ENCODE data around the gene TYMS.

The TYMS gene

DNA sequence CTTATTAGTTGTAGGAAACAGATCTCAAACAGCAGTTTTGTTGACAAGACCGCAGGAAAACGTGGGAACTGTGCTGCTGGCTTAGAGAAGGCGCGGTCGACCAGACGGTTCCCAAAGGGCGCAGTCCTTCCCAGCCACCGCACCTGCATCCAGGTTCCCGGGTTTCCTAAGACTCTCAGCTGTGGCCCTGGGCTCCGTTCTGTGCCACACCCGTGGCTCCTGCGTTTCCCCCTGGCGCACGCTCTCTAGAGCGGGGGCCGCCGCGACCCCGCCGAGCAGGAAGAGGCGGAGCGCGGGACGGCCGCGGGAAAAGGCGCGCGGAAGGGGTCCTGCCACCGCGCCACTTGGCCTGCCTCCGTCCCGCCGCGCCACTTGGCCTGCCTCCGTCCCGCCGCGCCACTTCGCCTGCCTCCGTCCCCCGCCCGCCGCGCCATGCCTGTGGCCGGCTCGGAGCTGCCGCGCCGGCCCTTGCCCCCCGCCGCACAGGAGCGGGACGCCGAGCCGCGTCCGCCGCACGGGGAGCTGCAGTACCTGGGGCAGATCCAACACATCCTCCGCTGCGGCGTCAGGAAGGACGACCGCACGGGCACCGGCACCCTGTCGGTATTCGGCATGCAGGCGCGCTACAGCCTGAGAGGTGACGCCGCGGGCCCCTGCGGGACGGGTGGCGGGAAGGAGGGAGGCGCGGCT, at the start of gene TYMS:
TSS of gene TYMS (plus strand) at position 343 of the 690 bp plus-strand sequence. CDS start at position 433, 90 bp downstream.
- DNase-seq = peak; percentile 86

DNA sequence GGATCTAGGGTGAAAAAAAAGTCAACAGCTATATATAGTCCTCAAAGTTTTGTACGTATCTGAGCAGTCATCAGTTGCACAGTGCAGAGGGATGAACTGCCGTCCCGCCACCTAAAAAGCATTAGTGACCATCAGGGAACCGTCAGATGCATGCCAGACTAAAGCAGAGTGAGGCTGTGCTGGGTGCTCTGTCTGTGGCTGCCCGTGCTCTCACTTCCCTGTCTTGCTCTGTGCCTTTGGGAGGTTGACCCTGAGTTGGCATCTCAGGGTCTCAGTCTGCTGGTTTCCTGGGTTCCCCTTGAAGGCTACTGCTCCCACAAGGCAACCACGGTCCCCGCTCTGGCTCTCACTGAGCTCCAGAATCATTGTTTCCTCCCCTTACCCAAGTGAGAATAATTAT, 49.5 kb upstream of the TYMS start:
- no peak for DNase-seq

GRCh38 chr18:610214-610928, 47.1 kb upstream of the TYMS start:
- no peak for DNase-seq

DNA sequence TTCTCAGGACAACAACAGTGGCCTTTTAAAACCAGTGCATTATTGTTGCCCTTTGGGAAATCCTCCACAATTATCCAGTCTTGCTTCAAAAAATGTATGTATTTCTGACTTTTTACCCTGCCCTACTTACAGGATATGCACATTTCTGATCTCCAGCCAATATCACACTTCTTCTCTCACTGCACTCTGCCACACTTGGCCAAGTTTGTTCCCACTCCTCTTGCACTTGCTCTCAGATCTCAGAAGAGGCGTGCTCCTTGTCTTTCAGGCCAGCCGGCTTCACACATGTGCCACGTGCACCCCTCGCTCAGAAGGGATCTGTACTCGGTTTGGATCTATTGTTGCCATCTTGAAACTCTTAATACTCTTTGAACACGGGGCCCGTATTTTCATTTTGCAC, 45.3 kb upstream of the TYMS start:
- DNase-seq = no peak

DNA sequence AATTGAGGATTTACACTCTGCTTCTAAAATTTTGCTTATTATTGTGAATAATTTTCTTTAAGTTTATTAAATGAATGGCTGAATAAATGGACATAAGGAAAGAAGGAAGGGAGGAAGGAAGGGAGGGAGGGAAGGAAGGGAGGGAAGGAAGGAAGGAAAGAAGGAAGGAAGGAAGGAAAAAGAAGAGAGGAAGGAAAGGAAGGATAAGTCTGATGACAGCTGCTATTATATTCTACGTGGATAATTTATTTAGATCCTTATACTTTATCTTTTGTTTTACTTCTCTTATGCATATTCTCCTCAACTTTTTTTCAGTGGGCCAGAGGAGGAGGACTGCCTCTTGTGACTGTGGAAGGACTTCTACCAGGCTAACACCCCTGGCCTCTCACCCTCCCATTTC, 43.3 kb upstream of the TYMS start:
- DNase-seq = no peak

DNA sequence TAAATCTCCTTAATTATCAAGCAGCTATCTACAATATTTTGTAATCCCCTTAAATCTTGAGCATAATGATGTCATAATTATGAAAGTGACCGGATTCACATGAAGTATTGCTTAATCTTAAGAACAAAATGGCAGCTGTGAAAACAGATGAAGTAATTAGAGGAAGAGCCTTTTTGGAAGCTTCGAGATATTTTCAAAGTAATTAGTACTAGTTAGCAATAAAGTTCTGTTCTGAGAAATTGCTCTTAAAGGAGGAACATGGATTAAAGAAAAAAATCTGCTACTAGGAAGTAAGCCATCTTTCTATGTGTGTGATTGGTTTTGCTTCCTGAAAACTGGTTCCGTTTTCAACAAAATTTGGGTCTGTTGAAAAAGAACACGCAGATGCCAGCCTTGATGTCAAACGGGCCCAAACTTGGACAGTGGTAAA, 42.3 kb upstream of the TYMS start:
- DNase-seq = no peak

DNA sequence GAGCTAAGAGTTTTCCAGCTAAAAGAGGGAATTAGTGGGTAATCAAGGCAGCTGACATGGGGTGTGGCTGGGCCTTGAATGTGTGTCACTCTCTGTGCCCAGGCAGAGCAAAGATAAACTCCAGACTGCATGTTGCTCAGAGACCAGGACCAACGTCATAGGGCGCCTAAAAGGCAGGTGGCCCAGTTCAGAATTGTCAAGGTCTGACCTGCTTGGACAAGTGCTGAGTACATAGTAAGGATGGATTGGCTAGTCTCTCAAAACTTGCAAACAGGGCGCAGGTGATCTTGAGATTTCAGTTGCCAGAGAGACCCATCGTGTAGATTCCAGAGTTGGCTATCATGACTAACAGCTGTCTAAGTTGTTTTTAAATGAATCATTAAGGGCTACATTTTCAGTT, 41.7 kb upstream of the TYMS start:
- DNase-seq = no peak

DNA sequence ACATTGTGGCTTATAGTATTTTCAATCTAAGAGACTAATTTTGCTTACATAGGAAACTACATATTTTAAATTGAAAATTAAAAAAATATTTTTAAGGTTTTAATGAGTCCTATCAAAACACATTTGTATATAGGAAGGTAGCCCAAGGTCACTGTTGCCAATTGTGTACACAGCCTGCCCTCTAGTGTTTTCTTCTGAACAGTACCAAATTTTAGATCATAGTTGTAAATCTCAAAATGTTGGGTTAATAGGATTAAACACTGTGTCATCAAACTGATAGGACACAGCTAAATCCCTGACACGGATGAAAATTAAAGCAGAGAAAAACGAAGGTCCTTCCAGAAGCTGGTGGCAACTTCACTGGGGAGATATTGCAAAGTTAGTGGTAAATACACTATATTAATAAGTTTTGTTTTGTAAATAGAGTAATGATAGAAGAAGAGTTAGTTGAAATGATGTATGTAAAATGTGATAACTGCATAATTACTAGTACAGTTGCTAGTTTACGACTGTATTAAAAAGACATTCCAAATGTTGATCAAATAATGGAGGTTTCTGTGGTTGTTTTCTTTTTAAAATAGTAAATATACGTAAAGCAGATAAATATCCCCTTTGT, 41.0 kb upstream of the TYMS start:
- DNase-seq = peak; percentile 26

DNA sequence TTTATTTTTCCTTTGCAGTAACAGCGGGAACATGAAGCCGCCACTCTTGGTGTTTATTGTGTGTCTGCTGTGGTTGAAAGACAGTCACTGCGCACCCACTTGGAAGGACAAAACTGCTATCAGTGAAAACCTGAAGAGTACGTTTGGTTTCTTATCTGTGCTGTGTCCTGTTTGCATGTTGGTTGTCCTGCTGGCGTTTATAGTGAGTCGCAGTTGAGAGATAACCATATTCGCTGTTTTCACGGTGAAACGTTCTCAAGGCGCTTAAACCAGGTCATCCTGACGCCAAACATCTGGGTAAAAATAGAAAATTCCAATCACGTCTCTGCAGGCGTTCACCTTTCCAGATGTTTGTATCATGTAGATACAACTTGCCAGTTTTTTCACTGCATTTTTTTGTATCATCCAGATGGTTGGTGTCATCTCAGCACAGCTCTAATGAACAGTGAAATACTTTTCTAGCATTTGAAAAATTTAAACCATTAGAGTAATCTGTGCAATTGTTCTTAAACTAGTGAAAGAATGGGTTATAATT, 39.4 kb upstream of the TYMS start:
- DNase-seq = no peak

DNA sequence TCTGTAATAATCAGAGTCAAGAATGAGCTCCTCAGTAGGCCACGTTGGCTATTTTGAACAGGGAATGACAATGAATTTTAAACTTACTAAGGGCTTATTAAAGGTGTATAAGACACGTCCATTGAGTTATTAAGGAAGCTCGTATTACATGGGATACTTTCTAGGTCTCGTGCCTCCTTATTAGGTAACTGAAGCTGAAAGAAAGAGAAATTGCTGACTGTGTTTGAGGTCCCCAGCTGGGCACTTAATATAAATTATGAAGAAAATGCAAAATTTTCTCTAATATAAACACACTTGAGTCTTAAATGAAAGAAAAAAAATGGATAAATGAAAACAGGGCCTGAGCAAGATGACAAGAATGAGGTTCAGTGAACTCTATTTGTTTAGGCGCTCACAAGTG, 38.8 kb upstream of the TYMS start:
- no peak for DNase-seq

GRCh38 chr18:621291-622043, 36.0 kb upstream of the TYMS start:
- no peak for DNase-seq

DNA sequence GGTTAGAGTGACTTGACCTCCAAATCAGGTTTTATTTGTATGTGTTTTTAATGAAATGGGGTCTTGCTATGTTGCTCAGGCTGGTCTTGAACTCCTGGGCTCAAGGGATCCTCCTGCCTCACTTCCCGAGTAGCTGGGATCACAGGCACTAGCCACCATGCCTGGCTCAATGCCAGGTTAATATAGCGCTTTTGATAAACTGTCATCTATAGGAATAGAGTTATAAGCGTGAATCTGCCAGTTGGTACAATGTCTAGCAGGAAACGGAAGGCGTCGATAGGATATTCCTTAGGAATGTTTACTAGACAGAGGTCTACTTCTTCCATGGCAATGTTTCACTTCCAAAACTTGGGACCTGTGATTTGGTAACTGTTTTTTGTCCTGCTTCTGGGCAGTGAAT, 35.2 kb upstream of the TYMS start:
- no peak for DNase-seq

DNA sequence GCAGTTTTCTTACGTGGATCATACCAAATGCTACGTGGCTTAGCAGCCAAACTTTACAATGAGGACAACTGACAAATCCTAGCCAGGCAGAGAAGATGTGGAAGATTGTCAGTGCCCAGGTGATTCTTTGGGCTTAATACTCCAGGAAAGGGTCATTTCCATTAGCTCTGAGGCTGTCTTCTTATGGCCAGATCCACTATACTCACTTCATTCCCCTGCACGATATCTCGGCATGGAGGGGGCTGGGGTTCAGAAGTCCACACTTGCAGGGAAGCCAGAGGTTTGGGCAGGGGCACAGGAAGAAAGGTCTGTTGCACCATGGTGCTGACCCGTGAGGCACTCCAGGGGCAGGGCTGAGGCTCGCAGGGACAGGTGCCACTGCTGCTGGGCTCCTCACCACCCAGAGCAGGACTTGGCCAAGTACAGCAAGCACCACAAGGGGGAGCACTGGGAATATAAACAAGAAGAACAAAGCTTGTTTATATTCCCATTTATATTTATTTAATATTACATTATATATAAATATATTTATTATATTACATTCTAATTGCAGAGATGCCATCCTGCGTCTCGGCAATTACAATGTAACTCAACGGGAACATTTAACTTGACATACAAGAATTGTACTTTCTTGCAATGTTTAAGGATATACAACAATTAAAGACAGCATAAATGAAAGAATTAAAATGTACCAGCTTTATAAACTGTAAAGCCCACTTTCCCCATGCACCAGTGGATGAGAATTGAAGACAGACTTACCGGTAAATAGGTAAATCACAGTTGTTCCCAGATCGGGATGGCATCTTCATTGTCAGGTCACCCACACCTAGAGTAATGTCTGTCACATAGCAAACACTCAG, 33.5 kb upstream of the TYMS start:
- DNase-seq = peak; percentile 31

GRCh38 chr18:627231-627630, 30.2 kb upstream of the TYMS start:
- no peak for DNase-seq

- DNase-seq = no peak
Observed at GRCh38 chr18:629269-630150, 27.9 kb upstream of the TYMS start.

GRCh38 chr18:631560-631959, 25.9 kb upstream of the TYMS start:
- no peak for DNase-seq

DNA sequence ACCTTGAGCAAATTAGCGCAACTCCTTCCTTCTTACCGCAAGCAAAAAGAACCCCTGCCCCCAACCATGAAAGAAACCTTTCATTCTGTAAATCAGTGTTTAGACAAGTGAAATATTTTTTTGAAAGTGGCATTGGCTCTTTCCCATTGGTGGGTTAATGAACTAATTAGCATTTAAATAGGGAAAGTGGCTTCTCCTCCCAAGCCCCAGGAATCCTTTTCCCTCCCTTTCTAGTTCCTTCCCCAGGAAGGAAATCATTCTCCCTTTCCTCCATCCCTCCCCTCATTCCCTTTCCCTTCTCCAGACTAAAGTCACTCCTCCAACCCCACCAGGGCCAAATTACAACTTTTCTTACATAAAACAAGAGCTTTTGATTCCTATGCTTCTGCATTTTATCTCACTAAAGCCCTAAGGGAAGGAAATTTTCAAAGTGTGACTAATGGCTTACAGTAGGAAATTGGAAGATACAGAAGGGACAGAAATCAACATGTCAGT, 22.9 kb upstream of the TYMS start:
- DNase-seq = no peak

GRCh38 chr18:635171-635570, 22.3 kb upstream of the TYMS start:
- DNase-seq = no peak

- DNase-seq = no peak
Observed at GRCh38 chr18:641224-641623, 16.2 kb upstream of the TYMS start.

DNA sequence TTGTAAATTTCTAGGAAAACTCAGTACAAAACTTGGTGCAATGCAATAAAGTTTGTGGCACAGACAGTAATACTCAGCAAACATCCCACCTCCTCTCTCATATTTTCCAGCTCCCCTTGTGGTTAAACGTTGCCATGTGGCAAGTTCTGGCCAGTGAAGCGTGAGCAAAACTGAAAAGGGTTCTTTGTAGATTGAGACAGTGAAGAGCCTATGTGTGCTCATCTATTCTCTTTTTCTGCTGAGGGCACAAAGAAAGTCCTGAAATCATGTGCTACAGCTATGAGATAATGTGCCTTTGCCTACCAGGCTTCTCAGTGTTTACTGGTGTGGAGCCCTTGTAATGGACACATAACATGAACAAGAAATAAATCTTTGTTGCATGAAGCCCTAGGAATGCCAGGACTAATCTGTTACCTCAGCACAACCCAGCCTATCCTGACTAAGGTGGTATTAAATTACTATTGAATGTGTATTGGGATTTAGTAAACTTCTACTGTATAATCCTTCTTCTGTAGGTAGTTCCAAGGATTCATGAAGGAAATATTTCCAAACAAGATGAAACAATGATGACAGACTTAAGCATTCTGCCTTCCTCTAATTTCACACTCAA, 13.0 kb upstream of the TYMS start:
- no peak for DNase-seq

DNA sequence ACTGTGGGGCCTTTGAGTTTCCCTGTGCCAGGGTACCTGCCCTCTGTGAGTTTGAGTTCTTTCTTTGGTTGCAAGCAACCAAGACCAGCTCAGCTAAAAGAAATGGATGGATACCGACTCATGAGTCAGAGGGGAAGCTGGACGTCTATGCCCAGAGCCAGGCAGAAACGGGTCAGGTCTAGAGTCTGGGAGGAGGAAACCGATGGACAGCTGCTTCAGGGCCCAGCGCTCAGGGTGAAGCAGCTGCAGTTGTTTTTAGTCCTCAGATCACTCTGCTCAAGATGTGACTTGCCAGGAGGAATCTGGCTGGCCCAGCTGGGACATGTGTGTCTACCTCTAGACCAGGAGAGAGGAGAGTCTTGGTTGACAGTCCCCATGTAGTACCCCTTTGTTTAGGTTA, 10.1 kb upstream of the TYMS start:
- no peak for DNase-seq

All from NCI-H2227 treated with DMSO at 0.1 percent for 48 hours (cell line).